A673 (cell line): ENCODE measurements around the gene TMEM59L. TPM values are rescaled to one million over a fixed set of nuclear protein-coding genes. Genes with fewer than 3 reads are reported as not detected.

ENCODE experiments used
- Bru-seq: library from RNA; stranded (reverse); fragments of 400-500 nt; gene quantifications from one replicate; lab custom pipeline; 2021; lab: Mats Ljungman, UMichigan
- BruChase-seq, 2 experiments: library from RNA; stranded (reverse); fragments of 400-500 nt; gene quantifications; one replicate each; lab custom pipeline; 2021; lab: Mats Ljungman, UMichigan
- BruUV-seq: library from RNA; stranded (reverse); fragments of 400-500 nt; replicated peaks from 2 replicates; lab custom pipeline; 2021; lab: Mats Ljungman, UMichigan
- CTCF ChIA-PET: fragments of 300-600 bp; sonication (Branson Sonifier 250); formaldehyde crosslinking; loops from one replicate; lab custom pipeline; 2022; ENCODE audit warnings: antibody characterized with exemption; lab: Charles Lee
- POLR2A ChIA-PET: fragments of 300-600 bp; sonication (Branson Sonifier 250); formaldehyde crosslinking; loops from one replicate; lab custom pipeline; 2022; ENCODE audit warnings: antibody characterized with exemption; ENCODE audit not compliant: low non-redundant PET; lab: Charles Lee
- DNase-seq: peaks from one replicate; pipeline ENCODE4 v3.0.0-alpha.2; 2015; ENCODE audit warnings: low spot score
- H3K27ac ChIP-seq: fragments of 200-600 bp; sonication (generic); 2 replicates; pipeline ENCODE4 v1.5.1; 2016; ENCODE audit warnings: mixed run types, low read depth, mild to moderate bottlenecking, mixed read lengths, antibody characterized with exemption, low read length; ENCODE audit not compliant: poor library complexity, severe bottlenecking
- H3K27me3 ChIP-seq: fragments of 200-600 bp; sonication (generic); replicated peaks from 2 replicates; pipeline ENCODE4 v1.6.1; 2017; ENCODE audit warnings: mixed run types, low read depth, mild to moderate bottlenecking, mixed read lengths, antibody characterized with exemption, low read length; ENCODE audit not compliant: insufficient read depth, poor library complexity
- H3K36me3 ChIP-seq: fragments of 200-600 bp; sonication (generic); 2 replicates; pipeline ENCODE4 v1.6.1; 2016; ENCODE audit warnings: mixed run types, mild to moderate bottlenecking, mixed read lengths, antibody characterized with exemption, low read length; ENCODE audit not compliant: insufficient read depth, poor library complexity, severe bottlenecking
- H3K4me1 ChIP-seq: fragments of 200-600 bp; sonication (generic); 2 replicates; pipeline ENCODE4 v1.6.1; 2017; ENCODE audit warnings: mixed run types, mild to moderate bottlenecking, mixed read lengths, antibody characterized with exemption, low read length; ENCODE audit not compliant: insufficient read depth, poor library complexity, severe bottlenecking
- H3K4me3 ChIP-seq: fragments of 200-600 bp; sonication (generic); 2 replicates; pipeline ENCODE4 v1.5.1; 2016; ENCODE audit warnings: low read depth, mixed run types, mild to moderate bottlenecking, mixed read lengths, low read length; ENCODE audit not compliant: poor library complexity, severe bottlenecking
- H3K9me3 ChIP-seq: fragments of 200-600 bp; sonication (generic); 2 replicates; pipeline ENCODE4 v1.6.1; 2016; ENCODE audit warnings: mixed run types, low read depth, mild to moderate bottlenecking, mixed read lengths, antibody characterized with exemption, low read length; ENCODE audit not compliant: poor library complexity, severe bottlenecking
- CTCF ChIP-seq: fragments of 300-800, 200-600 bp; sonication (generic); conservative IDR thresholded peaks from 2 replicates; pipeline ENCODE4 v1.5.1; 2017; ENCODE audit warnings: low read depth, mild to moderate bottlenecking, antibody characterized with exemption, low read length, moderate library complexity, mixed read lengths
- EZH2 ChIP-seq: fragments of 200-600 bp; sonication (generic); IDR thresholded peaks from 2 replicates; pipeline ENCODE4 v1.6.1; 2017; ENCODE audit warnings: borderline replicate concordance, low read depth, mild to moderate bottlenecking, mixed read lengths, antibody characterized with exemption, low read length; ENCODE audit not compliant: poor library complexity, severe bottlenecking
- intact Hi-C: fragments of 100-400 bp; cut with micrococcal nuclease; formaldehyde crosslinking; loops from one replicate; pipeline ENCODE4 v1.10.0; 2022; ENCODE audit not compliant: unreplicated experiment
- long read RNA-seq: library from polyadenylated mRNA; stranded (forward); transcript quantifications from one replicate; pipeline ENCODE4 v2.0.0, GENCODE V29; 2022
- total RNA-seq: library from RNA; stranded (reverse); gene quantifications from 2 replicates; pipeline ENCODE4 v1.2.3, GENCODE V29; 2021

The TMEM59L gene
- total RNA-seq = 9.3 and 18.0 TPM in 2 replicates
- percentile 37 among the genes with signal in this experiment for Bru-seq, nascent RNA
- BruChase-seq, experiment 1, labeled RNA remaining after a 2-hour chase = percentile 40 among the genes with signal in this experiment
- percentile 42 among the genes with signal in this experiment for BruChase-seq, experiment 2, labeled RNA remaining after a 6-hour chase
- long read RNA-seq, transcript TMEM59L-201 (8 exons, 1,613 nt) = major isoform, 14 of 28 reads
- long read RNA-seq, partial matches to known transcripts = 13 of 28 reads
- long read RNA-seq, other reads (novel, unspliced or antisense) = 1 of 28 reads

- Histone ChIP-seq H3K27me3 (no peaks in the 10 kb centered on the region), H3K9me3 (no peaks in the 10 kb centered on the region), H3K27ac (no peak within 1 kb of the TSS), H3K4me1 (peaks cover 44% of the 10 kb centered on the region), H3K36me3 (no peaks in the 10 kb centered on the region), H3K4me3 (peak within 1 kb of the TSS; percentile 56)
- TF ChIP-seq EZH2 = no peak
- no peak for TF ChIP-seq CTCF
- ChIA-PET CTCF (no interaction called here), POLR2A (no interaction called here)
- BruUV-seq = no TSS peak
- no peak for DNase-seq
- intact Hi-C loops = no loop called here
These were observed at the start of gene TMEM59L for GRCh38 chr19:18612772-18613588. Gene TMEM59L, plus strand, starts transcription at chr19:18612870. Its CDS starts 89 bp downstream, at chr19:18612959.

GRCh38 chr19:18566953-18567352 lies 45.7 kb upstream of the TMEM59L start:
- Histone ChIP-seq H3K9me3 (no peaks in the 10 kb centered on the region), H3K4me3 (no peak overlapping the region), H3K27me3 (no peaks in the 10 kb centered on the region), H3K4me1 (no peaks in the 10 kb centered on the region), H3K36me3 (peaks cover 67% of the 10 kb centered on the region), H3K27ac (no peak overlapping the region)
- intact Hi-C loops = no loop called here
- POLR2A ChIA-PET = no interaction called here
- BruUV-seq = no TSS peak
- DNase-seq = no peak
- no peak for TF ChIP-seq EZH2
- TF ChIP-seq CTCF = no peak
- CTCF ChIA-PET = no interaction called here

- peaks cover 62% of the 10 kb centered on the region for H3K36me3 ChIP-seq
- POLR2A ChIA-PET = no interaction called here
- CTCF ChIA-PET = interaction anchor here (0.6 kb wide), 1 partner anchor 21 kb away, joined by 3 read pairs; no protein-coding TSS in a partner anchor
- TF ChIP-seq CTCF (no peak), EZH2 (no peak)
- no peak for DNase-seq
- H3K27me3 ChIP-seq = no peaks in the 10 kb centered on the region
- H3K9me3 ChIP-seq = no peaks in the 10 kb centered on the region
- no peak overlapping the region for H3K27ac ChIP-seq
- intact Hi-C loops = no loop called here
- H3K4me1 ChIP-seq = peaks cover 10% of the 10 kb centered on the region
- H3K4me3 ChIP-seq = no peak overlapping the region
- no TSS peak for BruUV-seq
These were observed 44.3 kb upstream of the TMEM59L start for GRCh38 chr19:18568367-18568766.
